Neural cell (in vitro differentiated cells): ENCODE data around the gene RFX7.

Experiments
- CTCF ChIP-seq: fragments of 450-650 bp; IDR thresholded peaks from 2 replicates; pipeline ENCODE4 v1.5.1; 2014; ENCODE audit warnings: antibody characterized with exemption, mild to moderate bottlenecking, moderate library complexity; ENCODE audit not compliant: poor library complexity, severe bottlenecking
- MXI1 ChIP-seq: fragments of 450-650 bp; conservative IDR thresholded peaks from 2 replicates; pipeline ENCODE4 v1.6.1; 2014; ENCODE audit warnings: antibody characterized with exemption, mild to moderate bottlenecking; ENCODE audit not compliant: poor library complexity, severe bottlenecking

GRCh38 chr15:56243163-56244037 lies at the start of gene RFX7:
- TF ChIP-seq CTCF, result peak; percentile 58
- peak; percentile 71 for TF ChIP-seq MXI1
